ENCODE results near the gene SERINC1. TPM values are rescaled to one million over a fixed set of nuclear protein-coding genes. Genes with fewer than 3 reads are reported as not detected.

Gene SERINC1
- total RNA-seq, 6 donors from 2014 or later, result 30.4 to 222 (median 188) TPM

- Histone ChIP-seq H3K4me1 (no peaks in the 10 kb centered on the region), H3K27ac (no peak overlapping the region), H3K9me3 (no peaks in the 10 kb centered on the region), H3K36me3 (peaks cover 2 to 68% (median 6%) of the 10 kb centered on the region in 4 donors), H3K27me3 (no peaks in the 10 kb centered on the region), H3K4me3 (no peak overlapping the region)
- no peak for TF ChIP-seq POLR2A (IDR thresholded peaks at IDR 0.05)
- TF ChIP-seq POLR2AphosphoS5 (IDR thresholded peaks at IDR 0.05), result no peak
- no peak for TF ChIP-seq EP300 (IDR thresholded peaks at IDR 0.05)
- TF ChIP-seq CTCF (IDR thresholded peaks at IDR 0.05), result no peak
- whole genome bisulfite sequencing, 2 donors, result 84 to 87% methylated on average over 3 of the region's 3 CpGs
- ATAC-seq (ENCODE audit: low FRiP score in 2 of 2) (no peak), DNase-seq (no peak)
These were observed 38.8 kb downstream of the SERINC1 start for GRCh38 chr6:122432816-122433215.

GRCh38 chr6:122431780-122432179 lies 39.8 kb downstream of the SERINC1 start:
- ATAC-seq (ENCODE audit: low FRiP score in 2 of 2), result no peak
- Histone ChIP-seq H3K27ac (no peak overlapping the region), H3K36me3 (peaks cover 0 to 67% (median 4%) of the 10 kb centered on the region in 4 donors), H3K4me3 (no peak overlapping the region), H3K4me1 (no peaks in the 10 kb centered on the region), H3K9me3 (no peaks in the 10 kb centered on the region), H3K27me3 (no peaks in the 10 kb centered on the region)
- no peak for DNase-seq
- 90% methylated on average over 4 of the region's 4 CpGs for WGBS, 2 donors
- TF ChIP-seq POLR2AphosphoS5 (IDR thresholded peaks at IDR 0.05), result no peak
- TF ChIP-seq CTCF (IDR thresholded peaks at IDR 0.05), result no peak
- TF ChIP-seq POLR2A (IDR thresholded peaks at IDR 0.05), result no peak
- TF ChIP-seq EP300 (IDR thresholded peaks at IDR 0.05), result no peak

- Histone ChIP-seq H3K4me3 (no peak overlapping the region), H3K4me1 (no peaks in the 10 kb centered on the region), H3K36me3 (peaks cover 2 to 69% (median 6%) of the 10 kb centered on the region in 4 donors), H3K27ac (no peak overlapping the region), H3K27me3 (no peaks in the 10 kb centered on the region), H3K9me3 (no peaks in the 10 kb centered on the region)
- no peak for ATAC-seq (ENCODE audit: low FRiP score in 2 of 2)
- no peak for DNase-seq
- TF ChIP-seq POLR2AphosphoS5 (IDR thresholded peaks at IDR 0.05), result no peak
- TF ChIP-seq CTCF (IDR thresholded peaks at IDR 0.05), result no peak
- no peak for TF ChIP-seq EP300 (IDR thresholded peaks at IDR 0.05)
- TF ChIP-seq POLR2A (IDR thresholded peaks at IDR 0.05), result no peak
These were observed 42.3 kb downstream of the SERINC1 start for GRCh38 chr6:122429323-122429722.

GRCh38 chr6:122428781-122429180 lies 42.8 kb downstream of the SERINC1 start:
- DNase-seq (no peak), ATAC-seq (ENCODE audit: low FRiP score in 2 of 2) (no peak)
- Histone ChIP-seq H3K27ac (no peak overlapping the region), H3K36me3 (peaks cover 2 to 69% (median 8%) of the 10 kb centered on the region in 4 donors), H3K4me1 (no peaks in the 10 kb centered on the region), H3K27me3 (no peaks in the 10 kb centered on the region), H3K9me3 (no peaks in the 10 kb centered on the region), H3K4me3 (no peak overlapping the region)
- 89 to 96% methylated on average over 1 of the region's 1 CpG for WGBS, 2 donors
- no peak for TF ChIP-seq EP300 (IDR thresholded peaks at IDR 0.05)
- no peak for TF ChIP-seq POLR2AphosphoS5 (IDR thresholded peaks at IDR 0.05)
- no peak for TF ChIP-seq POLR2A (IDR thresholded peaks at IDR 0.05)
- TF ChIP-seq CTCF (IDR thresholded peaks at IDR 0.05), result no peak

- no peaks in the 10 kb centered on the region for H3K27me3 ChIP-seq
- peaks cover 3 to 71% (median 6%) of the 10 kb centered on the region in 4 donors for H3K36me3 ChIP-seq
- WGBS, 2 donors, result 96% methylated on average over 3 of the region's 3 CpGs
- no peaks in the 10 kb centered on the region for H3K4me1 ChIP-seq
- H3K9me3 ChIP-seq, result no peaks in the 10 kb centered on the region
- H3K27ac ChIP-seq, result no peak overlapping the region
- ATAC-seq (ENCODE audit: low FRiP score in 2 of 2) (no peak), DNase-seq (no peak)
- TF ChIP-seq EP300 (IDR thresholded peaks at IDR 0.05) (no peak), CTCF (IDR thresholded peaks at IDR 0.05) (no peak), POLR2AphosphoS5 (IDR thresholded peaks at IDR 0.05) (no peak), POLR2A (IDR thresholded peaks at IDR 0.05) (no peak)
- no peak overlapping the region for H3K4me3 ChIP-seq
These were observed 45.0 kb downstream of the SERINC1 start for GRCh38 chr6:122426597-122426996.
